ENCODE data around the gene GMCL2.

DNA sequence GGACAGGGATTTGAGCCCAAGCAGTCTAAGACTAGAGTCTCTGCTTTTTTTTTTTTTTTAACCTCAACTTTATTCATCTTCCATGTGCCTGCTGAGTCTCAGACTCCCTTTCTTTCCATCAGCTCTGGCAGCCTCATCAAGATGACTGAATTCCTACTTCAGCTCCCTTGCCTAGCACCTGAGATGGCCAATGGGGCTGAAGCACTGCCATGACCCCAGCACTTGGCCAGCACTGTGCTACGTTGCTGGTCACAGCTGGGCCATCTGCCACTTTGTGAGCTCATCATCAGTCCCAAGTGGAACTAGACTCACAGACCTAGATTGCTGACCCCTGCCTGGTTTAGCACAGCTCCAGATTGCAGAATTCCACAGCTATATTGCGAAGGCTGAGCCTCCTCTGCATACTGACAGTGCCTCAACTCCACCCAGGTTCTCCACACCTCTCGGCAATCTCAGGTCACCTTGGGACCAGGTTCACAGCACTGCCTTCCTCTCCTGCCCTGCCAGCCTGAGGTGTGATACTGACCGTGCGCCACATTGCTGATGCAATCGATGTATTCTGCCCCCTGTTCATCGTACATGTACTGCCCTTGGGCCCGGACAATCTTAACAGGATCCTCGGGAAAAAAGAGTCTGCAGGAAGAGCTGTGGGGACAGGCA lies 43.8 kb upstream of the GMCL2 start:
- no peak for TF ChIP-seq EZH2 (IDR thresholded peaks at IDR 0.05; ENCODE audit: low read length)
- TF ChIP-seq, protein P1, sequence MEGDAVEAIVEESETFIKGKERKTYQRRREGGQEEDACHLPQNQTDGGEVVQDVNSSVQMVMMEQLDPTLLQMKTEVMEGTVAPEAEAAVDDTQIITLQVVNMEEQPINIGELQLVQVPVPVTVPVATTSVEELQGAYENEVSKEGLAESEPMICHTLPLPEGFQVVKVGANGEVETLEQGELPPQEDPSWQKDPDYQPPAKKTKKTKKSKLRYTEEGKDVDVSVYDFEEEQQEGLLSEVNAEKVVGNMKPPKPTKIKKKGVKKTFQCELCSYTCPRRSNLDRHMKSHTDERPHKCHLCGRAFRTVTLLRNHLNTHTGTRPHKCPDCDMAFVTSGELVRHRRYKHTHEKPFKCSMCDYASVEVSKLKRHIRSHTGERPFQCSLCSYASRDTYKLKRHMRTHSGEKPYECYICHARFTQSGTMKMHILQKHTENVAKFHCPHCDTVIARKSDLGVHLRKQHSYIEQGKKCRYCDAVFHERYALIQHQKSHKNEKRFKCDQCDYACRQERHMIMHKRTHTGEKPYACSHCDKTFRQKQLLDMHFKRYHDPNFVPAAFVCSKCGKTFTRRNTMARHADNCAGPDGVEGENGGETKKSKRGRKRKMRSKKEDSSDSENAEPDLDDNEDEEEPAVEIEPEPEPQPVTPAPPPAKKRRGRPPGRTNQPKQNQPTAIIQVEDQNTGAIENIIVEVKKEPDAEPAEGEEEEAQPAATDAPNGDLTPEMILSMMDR (optimal IDR thresholded peaks at IDR 0.05 in 1 of 3, IDR thresholded peaks at IDR 0.05 in 1 of 3, conservative IDR thresholded peaks at IDR 0.05 in 1 of 3; ENCODE audit: extremely low read depth in 1 of 3, insufficient read depth in 2 of 3, low read length in 3 of 3) = no peak
